HCT116 (cell line): ENCODE measurements around the gene INTS6L.

Source experiments
- CTCF ChIP-seq, 3 experiments: fragments of 200-600 bp in 1 of 3; sonication (generic) in 1 of 3; IDR thresholded peaks in 2 of 3; conservative IDR thresholded peaks in 1 of 3; 2 replicates each; pipeline ENCODE4 v1.5.1; 2012 to 2017; ENCODE audit warnings: low read depth in 2 of 3, low read length in 2 of 3, antibody characterized with exemption in 1 of 3, borderline replicate concordance in 1 of 3, control low read depth in 1 of 3, mild to moderate bottlenecking in 1 of 3, mixed read lengths in 1 of 3, mixed run types in 1 of 3, moderate library complexity in 1 of 3; ENCODE audit not compliant: insufficient read depth in 1 of 3
- EZH2phosphoT487 ChIP-seq: fragments of 200-600 bp; IDR thresholded peaks from 2 replicates; pipeline ENCODE4 v1.6.1; 2018; ENCODE audit warnings: antibody characterized with exemption, borderline replicate concordance
- JUND ChIP-seq: IDR thresholded peaks from 2 replicates; pipeline ENCODE4 v1.6.1; 2012
- MAX ChIP-seq: IDR thresholded peaks from 2 replicates; pipeline ENCODE4 v1.6.1; 2012
- POLR2A ChIP-seq: IDR thresholded peaks from 2 replicates; pipeline ENCODE4 v1.7.0; 2011; ENCODE audit warnings: borderline replicate concordance; ENCODE audit not compliant: insufficient read depth, insufficient read length; ENCODE audit errors: extremely low read depth
- SIN3A ChIP-seq: IDR thresholded peaks from 2 replicates; pipeline ENCODE4 v1.6.1; 2012; ENCODE audit warnings: low read depth
- SP1 ChIP-seq: IDR thresholded peaks from 2 replicates; pipeline ENCODE4 v1.6.1; 2012; ENCODE audit warnings: low read depth
- TCF7L2 ChIP-seq: IDR thresholded peaks from 2 replicates; pipeline ENCODE4 v1.7.0; 2011; ENCODE audit warnings: borderline replicate concordance, inconsistent platforms; ENCODE audit not compliant: insufficient read depth, insufficient read length; ENCODE audit errors: extremely low read depth
- ZBTB33 ChIP-seq: IDR thresholded peaks from 2 replicates; pipeline ENCODE4 v1.6.1; 2011; ENCODE audit warnings: mild to moderate bottlenecking, low read length, moderate library complexity; ENCODE audit not compliant: insufficient replicate concordance; ENCODE audit errors: extremely low read depth

DNA sequence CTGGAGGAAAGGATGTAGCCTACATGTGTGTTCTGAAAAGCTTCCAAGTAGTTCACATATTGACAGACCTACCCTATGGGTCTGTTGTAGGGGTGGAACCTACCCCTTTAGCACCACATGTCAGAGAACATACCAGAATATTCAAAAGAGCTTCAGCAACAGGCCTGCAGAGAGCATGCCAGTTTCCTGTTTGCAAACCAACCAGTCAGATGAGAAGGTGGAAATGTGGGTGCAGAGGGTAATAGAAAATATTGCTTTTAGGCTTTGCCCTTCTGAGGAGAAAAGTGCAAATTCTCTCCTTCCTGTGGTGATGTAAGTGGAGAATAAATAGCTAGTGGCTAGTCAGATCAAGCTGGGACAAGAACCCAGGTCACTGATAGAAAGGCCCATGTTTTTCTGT is 16.4 kb downstream of the INTS6L start:
- no peak for TF ChIP-seq CTCF (IDR thresholded peaks at IDR 0.05 in 2 of 3, conservative IDR thresholded peaks at IDR 0.05 in 1 of 3; ENCODE audit: borderline replicate concordance in 1 of 3, insufficient read depth in 1 of 3, low read depth in 2 of 3, low read length in 2 of 3)
- no peak for TF ChIP-seq POLR2A
- TF ChIP-seq JUND, result no peak
- TF ChIP-seq ZBTB33, result no peak
- no peak for TF ChIP-seq MAX
- TF ChIP-seq TCF7L2, result no peak
- TF ChIP-seq SP1, result no peak
- TF ChIP-seq SIN3A, result no peak
- TF ChIP-seq EZH2phosphoT487, result no peak
